Gastroesophageal sphincter (tissue), 4 donors: ENCODE measurements around the gene ETFB. TPM values are rescaled to one million over a fixed set of nuclear protein-coding genes. Genes with fewer than 3 reads are reported as not detected.
A peak's percentile ranks its signal among the peaks of the same experiment; 100 is the strongest.

Source experiments
- ATAC-seq: fragments of 150-250 bp; one replicate; pipeline ENCODE4 v1.9.1; 2016; ENCODE audit warnings: mild to moderate bottlenecking, moderate library complexity
- H3K27ac ChIP-seq, 4 donors: fragments of 200-600 bp; sonication (generic) in 3 of 4; 1 replicate in 3 of 4; 2 replicates in 1 of 4; pipeline ENCODE4 v1.5.1; 2016 to 2019
- H3K27me3 ChIP-seq: fragments of 200-600 bp; sonication (generic); one replicate; pipeline ENCODE4 v1.5.1; 2019
- H3K36me3 ChIP-seq, 2 donors: fragments of 200-600 bp; sonication (generic); one replicate each; pipeline ENCODE4 v1.5.1; 2019; ENCODE audit warnings: control low read depth in 1 of 2
- H3K4me1 ChIP-seq, 3 donors: fragments of 200-600 bp; sonication (generic); 1 replicate in 2 of 3; 2 replicates in 1 of 3; pipeline ENCODE4 v1.5.1; 2016 to 2019; ENCODE audit warnings: control low read depth in 2 of 3
- H3K4me3 ChIP-seq, 2 donors: fragments of 200-600 bp; sonication (generic); one replicate each; pipeline ENCODE4 v1.5.1; 2019; ENCODE audit warnings: mild to moderate bottlenecking in 1 of 2, moderate library complexity in 1 of 2
- H3K9me3 ChIP-seq, 3 donors: fragments of 200-600 bp; sonication (generic); one replicate each; pipeline ENCODE4 v1.5.1; 2017 to 2019; ENCODE audit warnings: control low read depth in 2 of 3
- CTCF ChIP-seq, 4 experiments: fragments of 200-600 bp in 2 of 4; fragments of 450-650 bp in 2 of 4; sonication (generic) in 1 of 4; IDR thresholded peaks; one replicate each; pipeline ENCODE4 v1.5.1; 2017 to 2019; ENCODE audit warnings: antibody characterized with exemption in 4 of 4, mild to moderate bottlenecking in 2 of 4, moderate library complexity in 2 of 4
- EP300 ChIP-seq: sonication (generic); formaldehyde crosslinking; IDR thresholded peaks from one replicate; pipeline ENCODE4 v1.6.1; 2017; ENCODE audit warnings: antibody characterized with exemption, mild to moderate bottlenecking
- POLR2A ChIP-seq, 2 donors: fragments of 450-650 bp; IDR thresholded peaks; one replicate each; pipeline ENCODE4 v1.6.1; 2017; ENCODE audit warnings: antibody characterized with exemption in 2 of 2, mild to moderate bottlenecking in 2 of 2, moderate library complexity in 1 of 2
- POLR2AphosphoS5 ChIP-seq: sonication (generic); formaldehyde crosslinking; IDR thresholded peaks from one replicate; pipeline ENCODE4 v1.6.1; 2017; ENCODE audit warnings: antibody characterized with exemption
- WGBS, 2 donors: methylation state at CpG; one replicate each; pipeline ENCODE4 v1.1.5; 2018; ENCODE audit warnings: low coverage in 1 of 2; 5-methylcytosine and 5-hydroxymethylcytosine counted together
- total RNA-seq, 4 donors: library from RNA; depleted of rRNA; stranded (reverse); fragments of >200 nt; gene quantifications; one replicate each; pipeline ENCODE4 v1.1.0, GENCODE V29; 2016

The ETFB gene
- 100 to 1,000 TPM in 2 of 4 donors, 10 to 100 TPM in 2; 96.2 to 136 (median 103) TPM for total RNA-seq

- peak within 1 kb of the TSS; percentile 74 to 80 for H3K4me3 ChIP-seq
- H3K27me3 ChIP-seq: no peaks in the 10 kb centered on the region
- TF ChIP-seq CTCF (IDR thresholded peaks at IDR 0.05) (no peak), EP300 (no peak), POLR2A (IDR thresholded peaks at IDR 0.05) (peak; percentile 62 to 63), POLR2AphosphoS5 (peak; percentile 72)
- H3K4me1 ChIP-seq: peaks cover 0 to 50% (median 22%) of the 10 kb centered on the region in 3 donors
- ATAC-seq: no peak
- 0% methylated on average over 10 to 21 of the region's 27 CpGs for WGBS, 2 donors
- H3K36me3 ChIP-seq: no peaks in the 10 kb centered on the region
- H3K9me3 ChIP-seq: no peaks in the 10 kb centered on the region
- peak within 1 kb of the TSS; percentile 92 to 98 (median 98) for H3K27ac ChIP-seq
Observed at GRCh38 chr19:51365965-51366388, at the start of gene ETFB. ETFB (minus strand) TSS chr19:51366388; CDS start chr19:51366326, 62 bp downstream.

- Histone ChIP-seq H3K27me3 (peaks cover 67% of the 10 kb centered on the region), H3K4me1 (no peaks in the 10 kb centered on the region), H3K4me3 (no peak overlapping the region), H3K36me3 (no peaks in the 10 kb centered on the region), H3K9me3 (no peaks in the 10 kb centered on the region), H3K27ac (no peak overlapping the region)
- TF ChIP-seq POLR2A (IDR thresholded peaks at IDR 0.05) (no peak), EP300 (no peak), POLR2AphosphoS5 (no peak), CTCF (IDR thresholded peaks at IDR 0.05) (no peak)
- WGBS, 2 donors: 80% methylated on average over 2 of the region's 12 CpGs; no CpG with 5 or more reads in 1 of the 2 donors
- ATAC-seq: no peak
Observed at GRCh38 chr19:51415187-51415586, 49.0 kb upstream of the ETFB start.

GRCh38 chr19:51410950-51411748 lies 45.0 kb upstream of the ETFB start:
- H3K36me3 ChIP-seq: no peaks in the 10 kb centered on the region
- H3K27me3 ChIP-seq: peaks cover 42% of the 10 kb centered on the region
- H3K27ac ChIP-seq: no peak overlapping the region
- TF ChIP-seq CTCF (IDR thresholded peaks at IDR 0.05): no peak
- TF ChIP-seq POLR2AphosphoS5: no peak
- no peak for TF ChIP-seq EP300
- no peak for TF ChIP-seq POLR2A (IDR thresholded peaks at IDR 0.05)
- no peak overlapping the region for H3K4me3 ChIP-seq
- ATAC-seq: no peak
- 85 to 88% methylated on average over 5 to 15 of the region's 15 CpGs for WGBS, 2 donors
- no peaks in the 10 kb centered on the region for H3K9me3 ChIP-seq
- H3K4me1 ChIP-seq: no peaks in the 10 kb centered on the region

- 28 to 45% methylated on average over 3 to 6 of the region's 6 CpGs for WGBS, 2 donors
Observed at GRCh38 chr19:51407511-51408131, 41.4 kb upstream of the ETFB start.

More at GRCh38 chr19:51407511-51408131, 41.4 kb upstream of the ETFB start:
- Histone ChIP-seq H3K4me3 (no peak overlapping the region), H3K27me3 (peaks cover 44% of the 10 kb centered on the region), H3K36me3 (no peaks in the 10 kb centered on the region), H3K27ac (no peak overlapping the region), H3K4me1 (no peaks in the 10 kb centered on the region), H3K9me3 (peaks cover 0 to 6% (median 0%) of the 10 kb centered on the region in 3 donors)
- TF ChIP-seq CTCF (IDR thresholded peaks at IDR 0.05) (peak in 3 of 4 experiments; percentile 44 to 57 (median 49)), POLR2A (IDR thresholded peaks at IDR 0.05) (no peak), POLR2AphosphoS5 (no peak)
- peak; percentile 39 for ATAC-seq
